IMR-90 (cell line): ENCODE measurements around the gene HIVEP3. TPM values are rescaled to one million over a fixed set of nuclear protein-coding genes. Genes with fewer than 3 reads are reported as not detected.
A peak's percentile ranks its signal among the peaks of the same experiment; 100 is the strongest.

ENCODE experiments used
- ATAC-seq: fragments of 200-7000 bp; cut with Tn5 transposase; 2 replicates; pipeline ENCODE4 v1.9.1; 2020; ENCODE audit warnings: low read depth, mild to moderate bottlenecking, moderate library complexity
- BruUV-seq: library from RNA; stranded (reverse); fragments of 400-500 nt; replicated peaks from 2 replicates; lab custom pipeline; 2021; lab: Mats Ljungman, UMichigan
- CTCF ChIA-PET: fragments of 300-600 bp; formaldehyde crosslinking; extraction: SDS; loops from one replicate; lab custom pipeline; 2021; ENCODE audit warnings: antibody characterized with exemption; lab: Yijun Ruan, JAX
- POLR2A ChIA-PET: fragments of 300-600 bp; sonication (Branson Sonifier 250); formaldehyde crosslinking; loops from one replicate; lab custom pipeline; 2022; ENCODE audit warnings: antibody characterized with exemption; ENCODE audit not compliant: unreplicated experiment; lab: Charles Lee
- DNase-seq: peaks from one replicate; pipeline ENCODE4 v3.0.0; 2013
- H2AFZ ChIP-seq: replicated peaks from 2 replicates; pipeline ENCODE3; 2013; ENCODE audit warnings: low read length, mild to moderate bottlenecking; ENCODE audit not compliant: poor library complexity
- H2AK5ac ChIP-seq: 2 replicates; pipeline ENCODE4 v1.6.1; 2013; ENCODE audit warnings: low read depth, low read length, inconsistent platforms
- H2AK9ac ChIP-seq: replicated peaks from 2 replicates; pipeline ENCODE3; 2013; ENCODE audit warnings: mild to moderate bottlenecking, low read depth, low read length, moderate library complexity; ENCODE audit not compliant: poor library complexity
- H2BK120ac ChIP-seq: 2 replicates; pipeline ENCODE4 v1.6.1; 2013; ENCODE audit warnings: low read depth, low read length, inconsistent platforms
- H2BK15ac ChIP-seq: 3 replicates; pipeline ENCODE4 v1.6.1; 2013; ENCODE audit warnings: low read depth, low read length, inconsistent platforms
- H2BK20ac ChIP-seq: 2 replicates; pipeline ENCODE4 v1.6.1; 2013; ENCODE audit warnings: low read depth, mild to moderate bottlenecking, inconsistent platforms, low read length, moderate library complexity
- H2BK5ac ChIP-seq: 2 replicates; pipeline ENCODE4 v1.6.1; 2013; ENCODE audit warnings: mild to moderate bottlenecking, low read depth, low read length, inconsistent platforms; ENCODE audit not compliant: poor library complexity, severe bottlenecking
- H3K14ac ChIP-seq: replicated peaks from 2 replicates; pipeline ENCODE4 v1.6.1; 2013; ENCODE audit warnings: low read depth, low read length, inconsistent platforms
- H3K18ac ChIP-seq: 2 replicates; pipeline ENCODE4 v1.6.1; 2013; ENCODE audit warnings: low read depth, low read length, control low read depth
- H3K23ac ChIP-seq: 2 replicates; pipeline ENCODE4 v1.6.1; 2013; ENCODE audit warnings: low read depth, low read length, inconsistent platforms
- H3K27ac ChIP-seq: 2 replicates; pipeline ENCODE4 v1.5.1; 2013; ENCODE audit warnings: mild to moderate bottlenecking, control low read depth, low read length; ENCODE audit not compliant: insufficient read depth
- H3K27me3 ChIP-seq: 2 replicates; pipeline ENCODE4 v1.6.1; 2013; ENCODE audit warnings: low read length; ENCODE audit not compliant: control insufficient read depth, insufficient read depth
- H3K36me3 ChIP-seq: 2 replicates; pipeline ENCODE4 v1.6.1; 2013; ENCODE audit warnings: low read length, mixed read lengths; ENCODE audit not compliant: control insufficient read depth, insufficient read depth
- H3K4ac ChIP-seq: 2 replicates; pipeline ENCODE4 v1.6.1; 2013; ENCODE audit warnings: low read depth, low read length, inconsistent platforms
- H3K4me1 ChIP-seq: 2 replicates; pipeline ENCODE4 v1.6.1; 2013; ENCODE audit warnings: low read length, mixed read lengths; ENCODE audit not compliant: control insufficient read depth, insufficient read depth
- H3K4me2 ChIP-seq: 2 replicates; pipeline ENCODE4 v1.6.1; 2013; ENCODE audit warnings: low read depth, mild to moderate bottlenecking, control low read depth, low read length, moderate library complexity
- H3K4me3 ChIP-seq: 2 replicates; pipeline ENCODE4 v1.5.1; 2013; ENCODE audit warnings: low read depth, mild to moderate bottlenecking, control low read depth, low read length, moderate library complexity; ENCODE audit not compliant: insufficient read depth
- H3K56ac ChIP-seq: 2 replicates; pipeline ENCODE4 v1.6.1; 2013; ENCODE audit warnings: low read length, inconsistent platforms; ENCODE audit not compliant: insufficient read depth; ENCODE audit errors: extremely low read depth
- H3K79me1 ChIP-seq, 2 experiments: 2 replicates each; pipeline ENCODE4 v1.6.1; 2013; ENCODE audit warnings: low read length in 2 of 2, inconsistent platforms in 1 of 2, low read depth in 1 of 2
- H3K9ac ChIP-seq: 2 replicates; pipeline ENCODE4 v1.6.1; 2013; ENCODE audit warnings: low read depth, low read length, control low read depth
- H3K9me1 ChIP-seq: 2 replicates; pipeline ENCODE4 v1.6.1; 2013; ENCODE audit warnings: low read length, inconsistent platforms; ENCODE audit not compliant: insufficient read depth
- H3K9me3 ChIP-seq: 2 replicates; pipeline ENCODE4 v1.6.1; 2013; ENCODE audit warnings: low read length; ENCODE audit not compliant: control insufficient read depth, insufficient read depth
- H4K20me1 ChIP-seq: 2 replicates; pipeline ENCODE4 v1.6.1; 2013; ENCODE audit warnings: low read length, inconsistent platforms; ENCODE audit not compliant: insufficient read depth
- H4K5ac ChIP-seq: 2 replicates; pipeline ENCODE4 v1.6.1; 2013; ENCODE audit warnings: mild to moderate bottlenecking, low read depth, low read length, control low read depth
- H4K8ac ChIP-seq, 2 experiments: 2 replicates each; pipeline ENCODE4 v1.6.1; 2013; ENCODE audit warnings: low read depth in 2 of 2, low read length in 2 of 2, control low read depth in 1 of 2, inconsistent platforms in 1 of 2
- H4K91ac ChIP-seq: 2 replicates; pipeline ENCODE4 v1.6.1; 2013; ENCODE audit warnings: low read depth, low read length, inconsistent platforms; ENCODE audit not compliant: insufficient read depth
- MAFK ChIP-seq: IDR thresholded peaks from 2 replicates; pipeline ENCODE4 v1.6.1; 2012; ENCODE audit warnings: low read depth, low read length, improper control_type of control experiment
- POLR2A ChIP-seq: IDR thresholded peaks from 2 replicates; pipeline ENCODE4 v1.6.1; 2012; ENCODE audit warnings: mild to moderate bottlenecking, low read depth, low read length
- WGBS, 2 experiments: methylation state at CpG; one replicate each; pipeline versions ENCODE4 v1.1.5 to v1.1.7; 2013; ENCODE audit warnings: missing lambda C conversion rate in 2 of 2; ENCODE audit not compliant: insufficient read length in 1 of 2; ENCODE audit errors: extremely low coverage in 2 of 2; 5-methylcytosine and 5-hydroxymethylcytosine counted together
- dilution Hi-C: fragments of 300-500 bp; cut with HindIII; formaldehyde crosslinking; loops from one replicate; pipeline ENCODE4 v1.14.3; 2018; ENCODE audit warnings: low sequenced_read_pairs; ENCODE audit not compliant: unreplicated experiment
- in situ Hi-C: fragments of 300-500 bp; cut with MboI; formaldehyde crosslinking; loops from 3 replicates; pipeline ENCODE4 v1.14.3; 2019; ENCODE audit warnings: low sequenced_read_pairs, inconsistent platforms, mixed read lengths
- intact Hi-C: fragments of 100-400 bp; cut with micrococcal nuclease; formaldehyde crosslinking; loops from 2 replicates; pipeline ENCODE4 v1.10.0; 2022
- polyA plus RNA-seq, 3 experiments: library from polyadenylated mRNA; depleted of rRNA; stranded (reverse); fragments of >200 nt; gene quantifications; 2 replicates each; pipeline ENCODE4 v1.2.3, GENCODE V29; 2012; ENCODE audit warnings: low replicate concordance in 1 of 3
- total RNA-seq: library from RNA; depleted of rRNA; stranded (reverse); fragments of >200 nt; gene quantifications from 2 replicates; pipeline ENCODE4 v1.2.3, GENCODE V29; 2012

Gene HIVEP3
- total and polyA plus RNA-seq, 2 of the 4 experiments (the other 2 are of a cell fraction), result 1.4 to 4.0 TPM

DNA sequence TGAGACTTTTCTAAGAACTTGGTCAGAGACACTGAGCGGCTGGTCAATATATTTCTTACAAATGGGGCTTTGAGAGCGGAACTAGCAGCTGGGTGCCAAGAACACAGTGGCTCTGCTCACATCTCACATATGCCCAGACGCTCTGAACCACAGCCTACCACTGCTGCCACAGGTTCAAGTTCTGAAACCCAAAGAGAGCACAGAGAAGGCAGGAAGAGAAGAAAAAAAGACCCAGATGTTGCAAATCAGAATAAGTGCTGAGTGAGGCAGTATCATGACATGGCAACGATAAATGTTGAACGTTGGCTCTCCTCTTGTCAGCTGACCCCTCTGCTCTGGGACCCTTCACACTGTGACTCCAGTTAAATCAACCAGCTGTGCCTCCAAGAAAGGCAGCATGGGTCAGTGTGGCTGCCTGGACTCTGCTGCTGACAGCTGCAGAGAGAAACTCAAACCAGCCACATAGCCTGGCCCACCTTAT, 26.4 kb downstream of the HIVEP3 start:
- no peak for TF ChIP-seq POLR2A
- TF ChIP-seq MAFK, result peak; percentile 66
- H3K9me1 ChIP-seq, result peaks cover 17% of the 10 kb centered on the region; the same call in 1 of the 2 replicates
- in situ Hi-C loops, result no loop called here
- H3K4ac ChIP-seq, result peak overlapping the region; percentile 50; the same call in 1 of the 2 replicates
- peak overlapping the region; percentile 83 for H2AFZ ChIP-seq
- peak overlapping the region; percentile 63 for H4K91ac ChIP-seq
- H4K8ac ChIP-seq, result peak overlapping the region; percentile 18 to 50; a peak in 3 of 4 replicates
- 13% methylated on average over 2 of the region's 5 CpGs; no CpG with 5 or more reads in 1 of the 2 experiments for WGBS, 2 experiments
- ChIA-PET CTCF (interaction anchor here (0.9 to 1.4 kb wide), 4 partner anchors 8 to 97 kb away, joined by 3 to 5 read pairs (median 3); no protein-coding TSS in a partner anchor), POLR2A (no interaction called here)
- no peak for ATAC-seq
- no peak overlapping the region for H3K4me3 ChIP-seq
- peak overlapping the region; percentile 19; the same call in 1 of the 2 replicates for H3K23ac ChIP-seq
- peak overlapping the region; percentile 25 for H2AK9ac ChIP-seq
- dilution Hi-C loops, result no loop called here
- H4K20me1 ChIP-seq, result no peaks in the 10 kb centered on the region
- BruUV-seq, result no TSS peak
- no peak overlapping the region for H4K5ac ChIP-seq
- no peak overlapping the region for H2BK20ac ChIP-seq
- H3K18ac ChIP-seq, result 0 out of 2 replicates have a peak overlapping the region, but pooled peaks have one; percentile 4
- H3K36me3 ChIP-seq, result no peaks in the 10 kb centered on the region
- no peak overlapping the region for H2BK5ac ChIP-seq
- H2BK120ac ChIP-seq, result peak overlapping the region; percentile 18; the same call in 1 of the 2 replicates
- no peak overlapping the region for H3K9ac ChIP-seq
- peak overlapping the region; percentile 12; the same call in 1 of the 2 replicates for H3K14ac ChIP-seq
- no peaks in the 10 kb centered on the region for H3K9me3 ChIP-seq
- DNase-seq, result no peak
- H3K4me2 ChIP-seq, result peak overlapping the region; percentile 92
- peak overlapping the region; percentile 71; the same call in 2 of the 3 replicates for H2BK15ac ChIP-seq
- H3K27me3 ChIP-seq, result no peaks in the 10 kb centered on the region
- H2AK5ac ChIP-seq, result no peak overlapping the region
- intact Hi-C loops, result no loop called here
- H3K4me1 ChIP-seq, result peaks cover 10% of the 10 kb centered on the region
- no peak overlapping the region for H3K27ac ChIP-seq
- H3K79me1 ChIP-seq, result no peaks in the 10 kb centered on the region
- H3K56ac ChIP-seq, result no peak overlapping the region
